IPS-18a (cell line): ENCODE results near the gene YIPF3.
"Not testable (repeated sequence)": the region's sequence is repeated elsewhere in the genome, so short reads cannot be mapped to it uniquely, and the experiment has no call there.

Experiments used
- H3K27ac ChIP-seq: one replicate; pipeline ENCODE4 v1.5.1; 2013; ENCODE audit warnings: low read length
- H3K27me3 ChIP-seq: one replicate; pipeline ENCODE4 v1.6.1; 2013; ENCODE audit warnings: mild to moderate bottlenecking, low read length; ENCODE audit not compliant: control insufficient read depth, insufficient read depth
- H3K36me3 ChIP-seq: one replicate; pipeline ENCODE4 v1.6.1; 2013; ENCODE audit warnings: low read depth, low read length; ENCODE audit not compliant: control insufficient read depth
- H3K4me1 ChIP-seq: one replicate; pipeline ENCODE4 v1.6.1; 2013; ENCODE audit warnings: low read depth, low read length; ENCODE audit not compliant: control insufficient read depth
- H3K4me3 ChIP-seq: one replicate; pipeline ENCODE4 v1.5.1; 2013; ENCODE audit warnings: low read length
- H3K9ac ChIP-seq: one replicate; pipeline ENCODE4 v1.6.1; 2013; ENCODE audit warnings: mild to moderate bottlenecking, low read length, moderate library complexity
- H3K9me3 ChIP-seq: one replicate; pipeline ENCODE4 v1.6.1; 2013; ENCODE audit warnings: low read depth, low read length; ENCODE audit not compliant: control insufficient read depth

YIPF3 gene

GRCh38 chr6:43498291-43498690 is 18.4 kb downstream of the YIPF3 start:
- not testable (repeated sequence) for H3K9me3 ChIP-seq, H3K27me3 ChIP-seq, H3K27ac ChIP-seq, H3K9ac ChIP-seq, H3K4me1 ChIP-seq, H3K4me3 ChIP-seq
- H3K36me3 ChIP-seq: peaks cover 56% of the 10 kb centered on the region

GRCh38 chr6:43497689-43498088 is 19.0 kb downstream of the YIPF3 start:
- no peak overlapping the region for H3K9ac ChIP-seq
- H3K4me1 ChIP-seq: no peaks in the 10 kb centered on the region
- peaks cover 50% of the 10 kb centered on the region for H3K36me3 ChIP-seq

GRCh38 chr6:43497129-43497396 is 19.7 kb downstream of the YIPF3 start:
- Histone ChIP-seq H3K9ac (no peak overlapping the region), H3K9me3 (no peaks in the 10 kb centered on the region), H3K4me1 (no peaks in the 10 kb centered on the region), H3K27ac (no peak overlapping the region), H3K4me3 (no peak overlapping the region), H3K27me3 (no peaks in the 10 kb centered on the region), H3K36me3 (peaks cover 44% of the 10 kb centered on the region)

More at GRCh38 chr6:43497689-43498088, 19.0 kb downstream of the YIPF3 start:
- no peak overlapping the region for H3K27ac ChIP-seq
- H3K27me3 ChIP-seq: no peaks in the 10 kb centered on the region
- no peak overlapping the region for H3K4me3 ChIP-seq
- H3K9me3 ChIP-seq: no peaks in the 10 kb centered on the region

GRCh38 chr6:43496370-43497128 is 20.2 kb downstream of the YIPF3 start:
- Histone ChIP-seq H3K9ac (no peak overlapping the region), H3K4me3 (no peak overlapping the region), H3K27me3 (no peaks in the 10 kb centered on the region), H3K36me3 (peaks cover 39% of the 10 kb centered on the region), H3K4me1 (no peaks in the 10 kb centered on the region), H3K27ac (no peak overlapping the region), H3K9me3 (no peaks in the 10 kb centered on the region)

GRCh38 chr6:43495409-43495941 is 21.3 kb downstream of the YIPF3 start:
- no peaks in the 10 kb centered on the region for H3K27me3 ChIP-seq
- H3K9me3 ChIP-seq: no peaks in the 10 kb centered on the region
- H3K4me3 ChIP-seq: peak overlapping the region; percentile 1
- no peak overlapping the region for H3K27ac ChIP-seq
- H3K4me1 ChIP-seq: no peaks in the 10 kb centered on the region
- no peak overlapping the region for H3K9ac ChIP-seq
- H3K36me3 ChIP-seq: peaks cover 28% of the 10 kb centered on the region

- Histone ChIP-seq H3K27ac (no peak overlapping the region), H3K36me3 (peaks cover 21% of the 10 kb centered on the region), H3K27me3 (no peaks in the 10 kb centered on the region)
These were observed 22.0 kb downstream of the YIPF3 start for GRCh38 chr6:43494766-43495165.

GRCh38 chr6:43494321-43494720 is 22.4 kb downstream of the YIPF3 start:
- no peaks in the 10 kb centered on the region for H3K4me1 ChIP-seq
- H3K27ac ChIP-seq: no peak overlapping the region
- no peak overlapping the region for H3K9ac ChIP-seq
- H3K9me3 ChIP-seq: no peaks in the 10 kb centered on the region
- H3K36me3 ChIP-seq: peaks cover 17% of the 10 kb centered on the region
- no peak overlapping the region for H3K4me3 ChIP-seq
- no peaks in the 10 kb centered on the region for H3K27me3 ChIP-seq

More at GRCh38 chr6:43494766-43495165, 22.0 kb downstream of the YIPF3 start:
- Histone ChIP-seq H3K9ac (no peak overlapping the region), H3K4me1 (no peaks in the 10 kb centered on the region), H3K9me3 (no peaks in the 10 kb centered on the region), H3K4me3 (no peak overlapping the region)

- no peak overlapping the region for H3K9ac ChIP-seq
- no peaks in the 10 kb centered on the region for H3K27me3 ChIP-seq
- no peak overlapping the region for H3K4me3 ChIP-seq
- no peaks in the 10 kb centered on the region for H3K4me1 ChIP-seq
- H3K27ac ChIP-seq: no peak overlapping the region
- H3K9me3 ChIP-seq: no peaks in the 10 kb centered on the region
- H3K36me3 ChIP-seq: peaks cover 12% of the 10 kb centered on the region
These were observed 22.9 kb downstream of the YIPF3 start for GRCh38 chr6:43493833-43494232.

- no peaks in the 10 kb centered on the region for H3K27me3 ChIP-seq
- no peak overlapping the region for H3K4me3 ChIP-seq
- no peaks in the 10 kb centered on the region for H3K9me3 ChIP-seq
- no peak overlapping the region for H3K27ac ChIP-seq
- H3K36me3 ChIP-seq: peaks cover 6% of the 10 kb centered on the region
- no peak overlapping the region for H3K9ac ChIP-seq
- no peaks in the 10 kb centered on the region for H3K4me1 ChIP-seq
These were observed 23.5 kb downstream of the YIPF3 start for GRCh38 chr6:43493230-43493629.

- Histone ChIP-seq H3K4me1 (no peaks in the 10 kb centered on the region), H3K4me3 (no peak overlapping the region)
These were observed 24.1 kb downstream of the YIPF3 start for GRCh38 chr6:43492673-43493072.

GRCh38 chr6:43491750-43492661 is 24.7 kb downstream of the YIPF3 start:
- no peaks in the 10 kb centered on the region for H3K9me3 ChIP-seq
- no peak overlapping the region for H3K27ac ChIP-seq
- no peaks in the 10 kb centered on the region for H3K4me1 ChIP-seq
- no peaks in the 10 kb centered on the region for H3K36me3 ChIP-seq
- no peak overlapping the region for H3K9ac ChIP-seq
- H3K4me3 ChIP-seq: no peak overlapping the region
- no peaks in the 10 kb centered on the region for H3K27me3 ChIP-seq

More at GRCh38 chr6:43492673-43493072, 24.1 kb downstream of the YIPF3 start:
- no peaks in the 10 kb centered on the region for H3K9me3 ChIP-seq
- no peak overlapping the region for H3K9ac ChIP-seq
- H3K27ac ChIP-seq: no peak overlapping the region
- H3K36me3 ChIP-seq: peaks cover under 1% of the 10 kb centered on the region
- H3K27me3 ChIP-seq: no peaks in the 10 kb centered on the region
